ENCODE results near the gene DYNC1I1.
A peak's percentile ranks its signal among the peaks of the same experiment; 100 is the strongest.

GRCh38 chr7:96004578-96004977 lies 232.2 kb downstream of the DYNC1I1 start:
- TF ChIP-seq CTCF (conservative IDR thresholded peaks at IDR 0.05 in 1 of 2, IDR thresholded peaks at IDR 0.05 in 1 of 2; ENCODE audit: low read depth in 1 of 2, low read length in 2 of 2) (peak; percentile 42 to 43), EZH2 (IDR thresholded peaks at IDR 0.05; ENCODE audit: low read length, missing control alignments) (no peak)

Measured in fibroblast of lung (primary cell).